Caco-2 (cell line): ENCODE measurements around the gene CNTNAP1. TPM values are rescaled to one million over a fixed set of nuclear protein-coding genes. Genes with fewer than 3 reads are reported as not detected.

Source experiments
- BruUV-seq: library from RNA; stranded (reverse); fragments of 400-500 nt; replicated peaks from 2 replicates; lab custom pipeline; 2021; lab: Mats Ljungman, UMichigan
- CTCF ChIA-PET: fragments of 300-600 bp; sonication (Branson Sonifier 250); formaldehyde crosslinking; loops from one replicate; lab custom pipeline; 2022; ENCODE audit warnings: antibody characterized with exemption; lab: Charles Lee
- POLR2A ChIA-PET: fragments of 300-600 bp; sonication (Branson Sonifier 250); formaldehyde crosslinking; loops from one replicate; lab custom pipeline; 2022; ENCODE audit warnings: antibody characterized with exemption; lab: Charles Lee
- DNase-seq, 2 experiments: peaks; one replicate each; pipeline versions ENCODE4 v3.0.0 to v3.0.0-alpha.2; 2020 to 2022
- H3K27me3 ChIP-seq: replicated peaks from 2 replicates; pipeline ENCODE4 v1.6.0; 2011; ENCODE audit warnings: low read length; ENCODE audit not compliant: control insufficient read depth, insufficient read depth
- H3K36me3 ChIP-seq: 2 replicates; pipeline ENCODE4 v1.5.1; 2011; ENCODE audit warnings: low read length; ENCODE audit not compliant: control insufficient read depth, insufficient read depth
- H3K4me1 ChIP-seq: fragments of 250-450 bp; sonication (Bioruptor Pico); 2 replicates; pipeline ENCODE4 v1.5.1; 2020; ENCODE audit warnings: mild to moderate bottlenecking
- H3K4me3 ChIP-seq: 2 replicates; pipeline ENCODE4 v1.5.1; 2011; ENCODE audit warnings: low read depth, mild to moderate bottlenecking, control low read depth, low read length
- H3K9me3 ChIP-seq: fragments of 250-450 bp; sonication (Bioruptor Pico); 2 replicates; pipeline ENCODE4 v1.5.1; 2020; ENCODE audit warnings: mild to moderate bottlenecking, moderate library complexity
- H3K27ac Mint-ChIP-seq: one replicate; pipeline ENCODE4 v1.8.0; 2022; ENCODE audit warnings: mixed read lengths; ENCODE audit not compliant: unreplicated experiment
- H3K27me3 Mint-ChIP-seq: one replicate; pipeline ENCODE4 v1.8.0; 2022; ENCODE audit warnings: mixed read lengths; ENCODE audit not compliant: insufficient read depth, unreplicated experiment
- H3K36me3 Mint-ChIP-seq: one replicate; pipeline ENCODE4 v1.8.0; 2022; ENCODE audit warnings: mild to moderate bottlenecking, mixed read lengths; ENCODE audit not compliant: insufficient read depth, unreplicated experiment
- H3K4me1 Mint-ChIP-seq: one replicate; pipeline ENCODE4 v1.8.0; 2022; ENCODE audit warnings: low read depth, mixed read lengths; ENCODE audit not compliant: unreplicated experiment
- H3K4me3 Mint-ChIP-seq: one replicate; pipeline ENCODE4 v1.8.0; 2022; ENCODE audit warnings: mild to moderate bottlenecking, moderate library complexity, mixed read lengths; ENCODE audit not compliant: unreplicated experiment
- H3K9me3 Mint-ChIP-seq: one replicate; pipeline ENCODE4 v1.8.0; 2022; ENCODE audit warnings: mixed read lengths; ENCODE audit not compliant: unreplicated experiment
- CTCF ChIP-seq, 2 experiments: fragments of 200-600 bp in 1 of 2; IDR thresholded peaks; 1 replicate in 1 of 2; 2 replicates in 1 of 2; pipeline versions ENCODE4 v1.5.1 to v1.8.0; 2011 to 2022; ENCODE audit warnings: antibody characterized with exemption in 1 of 2, control low read depth in 1 of 2, inconsistent platforms in 1 of 2, low read depth in 1 of 2, low read length in 1 of 2, mild to moderate bottlenecking in 1 of 2, moderate library complexity in 1 of 2; ENCODE audit not compliant: insufficient read depth in 1 of 2, severe bottlenecking in 1 of 2, unreplicated experiment in 1 of 2
- intact Hi-C: fragments of 100-400 bp; cut with micrococcal nuclease; formaldehyde crosslinking; loops from one replicate; pipeline ENCODE4 v1.10.0; 2022; ENCODE audit not compliant: unreplicated experiment
- total RNA-seq: library from RNA; stranded (reverse); gene quantifications from 2 replicates; pipeline ENCODE4 v1.2.3, GENCODE V29; 2022

Gene CNTNAP1
- total RNA-seq, 1 experiment from 2014 or later: 7.2 TPM

DNA sequence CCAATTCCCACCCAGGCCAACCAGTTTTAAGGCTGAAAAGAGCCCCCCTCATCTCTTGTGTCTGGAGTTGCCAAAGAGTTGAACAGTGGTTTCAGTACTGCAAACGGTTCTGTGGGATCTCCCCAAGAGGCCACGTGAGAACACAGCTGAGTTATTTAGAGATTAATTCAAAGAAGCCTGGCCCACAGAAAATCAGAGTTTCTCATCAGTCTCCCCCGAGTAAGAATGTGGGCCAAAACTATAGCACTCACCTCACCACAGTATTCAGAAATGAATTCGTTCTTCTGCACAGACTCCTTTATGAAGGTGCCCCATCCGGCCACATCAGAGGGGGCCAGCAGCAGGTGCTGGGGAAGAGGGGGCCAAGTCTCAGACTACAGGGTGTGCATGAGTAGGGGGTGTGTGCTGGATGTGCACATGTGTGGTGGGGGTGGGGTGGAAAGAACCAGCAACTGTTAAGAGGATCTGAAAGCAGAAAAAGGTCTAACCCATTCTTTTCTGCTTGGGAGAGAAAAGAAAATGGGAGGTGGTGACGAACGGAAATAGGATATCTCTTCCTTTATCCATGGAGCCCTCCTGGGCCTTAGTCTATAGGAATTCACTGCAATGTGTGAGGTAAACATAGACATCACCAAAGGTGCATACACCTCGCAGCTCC is 22.6 kb downstream of the CNTNAP1 start:
- POLR2A ChIA-PET: no interaction called here
- TF ChIP-seq CTCF (IDR thresholded peaks at IDR 0.05; ENCODE audit: insufficient read depth in 1 of 2, low read depth in 1 of 2, low read length in 1 of 2, severe bottlenecking in 1 of 2, unreplicated experiment in 1 of 2): no peak
- H3K27me3 Mint-ChIP-seq: no peaks in the 10 kb centered on the region
- Histone ChIP-seq H3K36me3 (peaks cover 1% of the 10 kb centered on the region), H3K27me3 (no peaks in the 10 kb centered on the region), H3K9me3 (no peaks in the 10 kb centered on the region), H3K4me1 (no peaks in the 10 kb centered on the region), H3K4me3 (no peak overlapping the region)
- H3K36me3 Mint-ChIP-seq: peaks cover 9% of the 10 kb centered on the region
- H3K4me3 Mint-ChIP-seq: no peak overlapping the region
- CTCF ChIA-PET: no interaction called here
- no peak overlapping the region for H3K27ac Mint-ChIP-seq
- no peak for DNase-seq
- intact Hi-C loops: no loop called here
- BruUV-seq: no TSS peak
- H3K9me3 Mint-ChIP-seq: no peaks in the 10 kb centered on the region
- no peaks in the 10 kb centered on the region for H3K4me1 Mint-ChIP-seq

GRCh38 chr17:42706732-42707131 is 24.4 kb downstream of the CNTNAP1 start:
- Histone ChIP-seq H3K27me3 (no peaks in the 10 kb centered on the region), H3K36me3 (peaks cover 1% of the 10 kb centered on the region), H3K9me3 (no peaks in the 10 kb centered on the region), H3K4me1 (no peaks in the 10 kb centered on the region), H3K4me3 (no peak overlapping the region)
- Mint-ChIP-seq H3K36me3 (peaks cover 23% of the 10 kb centered on the region), H3K27me3 (no peaks in the 10 kb centered on the region), H3K4me1 (no peaks in the 10 kb centered on the region), H3K4me3 (no peak overlapping the region), H3K27ac (no peak overlapping the region), H3K9me3 (no peaks in the 10 kb centered on the region)
- no peak for TF ChIP-seq CTCF (IDR thresholded peaks at IDR 0.05; ENCODE audit: insufficient read depth in 1 of 2, low read depth in 1 of 2, low read length in 1 of 2, severe bottlenecking in 1 of 2, unreplicated experiment in 1 of 2)
- POLR2A ChIA-PET: no interaction called here
- intact Hi-C loops: no loop called here
- CTCF ChIA-PET: interaction anchor here (0.7 kb wide), 1 partner anchor 40 kb away, joined by 4 read pairs; no protein-coding TSS in a partner anchor
- no TSS peak for BruUV-seq
- DNase-seq: no peak

- no peak for DNase-seq
- Mint-ChIP-seq H3K36me3 (peaks cover 36% of the 10 kb centered on the region), H3K4me1 (no peaks in the 10 kb centered on the region), H3K4me3 (no peak overlapping the region), H3K27me3 (no peaks in the 10 kb centered on the region), H3K9me3 (no peaks in the 10 kb centered on the region), H3K27ac (no peak overlapping the region)
- H3K36me3 ChIP-seq: peaks cover 1% of the 10 kb centered on the region
- CTCF ChIA-PET: interaction anchor here (1.5 kb wide), 1 partner anchor 55 kb away, joined by 6 read pairs; no protein-coding TSS in a partner anchor
- no peaks in the 10 kb centered on the region for H3K9me3 ChIP-seq
- H3K27me3 ChIP-seq: no peaks in the 10 kb centered on the region
- intact Hi-C loops: no loop called here
- TF ChIP-seq CTCF (IDR thresholded peaks at IDR 0.05; ENCODE audit: insufficient read depth in 1 of 2, low read depth in 1 of 2, low read length in 1 of 2, severe bottlenecking in 1 of 2, unreplicated experiment in 1 of 2): no peak
- POLR2A ChIA-PET: no interaction called here
- no TSS peak for BruUV-seq
- H3K4me3 ChIP-seq: no peak overlapping the region
- H3K4me1 ChIP-seq: no peaks in the 10 kb centered on the region
Measured at GRCh38 chr17:42708588-42708987, 26.3 kb downstream of the CNTNAP1 start.
